HEK293 (cell line): ENCODE data around the gene DZIP1L.

Source experiments
- CTCF ChIA-PET: fragments of 350-600 bp; formaldehyde crosslinking; extraction: SDS; loops from one replicate; lab custom pipeline; 2021; ENCODE audit warnings: antibody characterized with exemption; lab: Yijun Ruan, JAX
- POLR2A ChIA-PET: fragments of 300-600 bp; formaldehyde crosslinking; extraction: SDS; loops from one replicate; lab custom pipeline; 2020; ENCODE audit warnings: antibody characterized with exemption, inconsistent platforms; lab: Yijun Ruan, JAX
- H3K27ac ChIP-seq: fragments of 200-500 bp; sonication (Bioruptor generic); 2 replicates; pipeline ENCODE4 v1.5.1; 2014; ENCODE audit warnings: low read depth, low read length, control low read depth, inconsistent platforms; ENCODE audit errors: extremely low read depth
- H3K36me3 ChIP-seq, 2 experiments: fragments of 200-500 bp in 1 of 2; sonication (Bioruptor generic) in 1 of 2; 1 replicate in 1 of 2; 2 replicates in 1 of 2; pipeline ENCODE4 v1.5.1; 2014 to 2017; ENCODE audit warnings: inconsistent platforms in 2 of 2, low read length in 2 of 2; ENCODE audit not compliant: control insufficient read depth in 2 of 2, insufficient read depth in 1 of 2
- H3K4me1 ChIP-seq: fragments of 200-500 bp; sonication (Bioruptor generic); 2 replicates; pipeline ENCODE4 v1.5.1; 2014; ENCODE audit warnings: mild to moderate bottlenecking, low read length, inconsistent platforms; ENCODE audit not compliant: control insufficient read depth, insufficient read depth
- H3K4me3 ChIP-seq: 2 replicates; pipeline ENCODE4 v1.5.1; 2011; ENCODE audit warnings: low read depth, mild to moderate bottlenecking, control low read depth, low read length, moderate library complexity
- H3K9me3 ChIP-seq: fragments of 200-500 bp; sonication (Bioruptor generic); 2 replicates; pipeline ENCODE4 v1.5.1; 2014; ENCODE audit warnings: low read depth, low read length, inconsistent platforms; ENCODE audit not compliant: control insufficient read depth, insufficient read depth
- CTCF ChIP-seq: fragments of 450-650 bp; formaldehyde crosslinking; IDR thresholded peaks from 2 replicates; pipeline ENCODE4 v1.5.1; 2016; ENCODE audit warnings: missing biosample characterization, missing genetic modification characterization
- ELK4 ChIP-seq: IDR thresholded peaks from 2 replicates; pipeline ENCODE4 v1.6.1; 2011; ENCODE audit warnings: mild to moderate bottlenecking, low read depth, low read length, borderline replicate concordance
- GLI2 ChIP-seq: fragments of 450-650 bp; formaldehyde crosslinking; IDR thresholded peaks from 2 replicates; pipeline ENCODE4; 2017; ENCODE audit warnings: missing biosample characterization, missing genetic modification characterization, low read depth, borderline replicate concordance
- KLF1 ChIP-seq: fragments of 450-650 bp; formaldehyde crosslinking; IDR thresholded peaks from 2 replicates; pipeline ENCODE4 v1.5.1; 2016; ENCODE audit warnings: missing biosample characterization, missing genetic modification characterization
- PRDM1 ChIP-seq: fragments of 450-650 bp; formaldehyde crosslinking; IDR thresholded peaks from 2 replicates; pipeline ENCODE4; 2016; ENCODE audit warnings: missing biosample characterization, missing genetic modification characterization
- YY2 ChIP-seq: fragments of 450-650 bp; formaldehyde crosslinking; IDR thresholded peaks from 2 replicates; pipeline ENCODE4 v1.5.1; 2016; ENCODE audit warnings: missing biosample characterization, missing genetic modification characterization
- ZBTB21 ChIP-seq: fragments of 450-650 bp; formaldehyde crosslinking; IDR thresholded peaks from 2 replicates; pipeline ENCODE4 v1.5.1; 2017; ENCODE audit warnings: missing biosample characterization, missing genetic modification characterization
- ZBTB8A ChIP-seq: fragments of 450-650 bp; formaldehyde crosslinking; IDR thresholded peaks from 2 replicates; pipeline ENCODE4 v1.5.1; 2016; ENCODE audit warnings: missing biosample characterization, missing genetic modification characterization
- ZFP69B ChIP-seq: fragments of 450-650 bp; formaldehyde crosslinking; IDR thresholded peaks from 2 replicates; pipeline ENCODE4 v1.5.1; 2016; ENCODE audit warnings: missing biosample characterization, missing genetic modification characterization
- ZNF112 ChIP-seq: fragments of 450-650 bp; formaldehyde crosslinking; IDR thresholded peaks from 2 replicates; pipeline ENCODE4 v1.5.0; 2017; ENCODE audit warnings: missing biosample characterization, missing genetic modification characterization
- ZNF18 ChIP-seq: fragments of 450-650 bp; formaldehyde crosslinking; IDR thresholded peaks from 2 replicates; pipeline ENCODE4 v1.5.1; 2016; ENCODE audit warnings: missing biosample characterization, missing genetic modification characterization
- ZNF223 ChIP-seq: fragments of 450-650 bp; formaldehyde crosslinking; IDR thresholded peaks from 2 replicates; pipeline ENCODE4 v1.5.1; 2016; ENCODE audit warnings: missing biosample characterization, missing genetic modification characterization
- ZNF24 ChIP-seq: fragments of 450-650 bp; formaldehyde crosslinking; IDR thresholded peaks from 2 replicates; pipeline ENCODE4 v1.5.1; 2016; ENCODE audit warnings: missing biosample characterization, missing genetic modification characterization
- ZNF26 ChIP-seq: fragments of 450-650 bp; formaldehyde crosslinking; IDR thresholded peaks from 2 replicates; pipeline ENCODE4 v1.5.1; 2016; ENCODE audit warnings: missing biosample characterization, missing genetic modification characterization
- ZNF518A ChIP-seq: fragments of 450-650 bp; formaldehyde crosslinking; conservative IDR thresholded peaks from 2 replicates; pipeline ENCODE4 v1.5.1; 2016; ENCODE audit warnings: low read depth, missing biosample characterization, missing genetic modification characterization
- ZNF530 ChIP-seq: fragments of 450-650 bp; formaldehyde crosslinking; IDR thresholded peaks from 2 replicates; pipeline ENCODE4 v1.5.1; 2016; ENCODE audit warnings: low read depth, missing biosample characterization, missing genetic modification characterization
- ZNF558 ChIP-seq: fragments of 450-650 bp; formaldehyde crosslinking; IDR thresholded peaks from 2 replicates; pipeline ENCODE4 v1.5.1; 2016; ENCODE audit warnings: missing biosample characterization, missing genetic modification characterization
- ZNF580 ChIP-seq: fragments of 450-650 bp; formaldehyde crosslinking; IDR thresholded peaks from 2 replicates; pipeline ENCODE4 v1.5.1; 2016; ENCODE audit warnings: missing biosample characterization, missing genetic modification characterization
- ZNF654 ChIP-seq: fragments of 450-650 bp; formaldehyde crosslinking; IDR thresholded peaks from 2 replicates; pipeline ENCODE4 v1.5.1; 2016; ENCODE audit warnings: low read depth, missing biosample characterization, missing genetic modification characterization
- ZNF660 ChIP-seq: fragments of 450-650 bp; IDR thresholded peaks from 2 replicates; pipeline ENCODE4 v1.5.1; 2018; ENCODE audit warnings: missing biosample characterization, mild to moderate bottlenecking, missing genetic modification characterization
- ZNF677 ChIP-seq: fragments of 450-650 bp; IDR thresholded peaks from 2 replicates; pipeline ENCODE4 v1.5.0; 2018; ENCODE audit warnings: missing biosample characterization, mild to moderate bottlenecking, missing genetic modification characterization, moderate library complexity
- ZNF777 ChIP-seq: fragments of 450-650 bp; formaldehyde crosslinking; IDR thresholded peaks from 2 replicates; pipeline ENCODE4 v1.5.1; 2017; ENCODE audit warnings: missing biosample characterization, missing genetic modification characterization, borderline replicate concordance
- ZNF791 ChIP-seq: fragments of 450-650 bp; formaldehyde crosslinking; IDR thresholded peaks from 2 replicates; pipeline ENCODE4 v1.5.1; 2016; ENCODE audit warnings: missing biosample characterization, missing genetic modification characterization
- ZNF830 ChIP-seq: fragments of 450-650 bp; IDR thresholded peaks from 2 replicates; pipeline ENCODE4 v1.5.0; 2018; ENCODE audit warnings: missing biosample characterization, missing genetic modification characterization, low read depth, mild to moderate bottlenecking, moderate library complexity

Gene DZIP1L

GRCh38 chr3:138051947-138052802 is 63.2 kb downstream of the DZIP1L start (continued):
- TF ChIP-seq ZNF26 (tag by site-specific recombination): no peak
- TF ChIP-seq GLI2 (tag by site-specific recombination): no peak
- no peak for TF ChIP-seq ZNF112 (tag by site-specific recombination)
- TF ChIP-seq ZNF223 (tag by site-specific recombination): peak; percentile 37; the same call in 1 of the 2 replicates
- no peak for TF ChIP-seq ZNF18
- TF ChIP-seq ZNF830 (tag by site-specific recombination): no peak
- TF ChIP-seq ZNF580 (tag by site-specific recombination): no peak
- peak; percentile 48 for TF ChIP-seq ZNF654 (tag by site-specific recombination)
- TF ChIP-seq CTCF (tag by site-specific recombination): peak; percentile 27; the same call in 1 of the 2 replicates
- TF ChIP-seq KLF1 (tag by site-specific recombination): no peak
- TF ChIP-seq PRDM1: 0 out of 2 replicates have a peak, but pooled peaks have one; percentile 10
- no peak for TF ChIP-seq YY2 (tag by site-specific recombination)

- H3K36me3 ChIP-seq: peaks cover 0 to 35% of the 10 kb centered on the region in 2 experiments; a peak in 2 of 3 replicates
- no peak overlapping the region for H3K27ac ChIP-seq
- POLR2A ChIA-PET: no interaction called here
- H3K4me3 ChIP-seq: no peak overlapping the region
- H3K4me1 ChIP-seq: no peaks in the 10 kb centered on the region
- no peaks in the 10 kb centered on the region for H3K9me3 ChIP-seq
- CTCF ChIA-PET: interaction anchor here (0.9 kb wide), 1 partner anchor 98 kb away, joined by 3 read pairs; no protein-coding TSS in a partner anchor
- no peak for TF ChIP-seq ELK4
- TF ChIP-seq ZBTB21 (tag by site-specific recombination): peak; percentile 61
- TF ChIP-seq ZNF660: no peak
- no peak for TF ChIP-seq ZNF530 (tag by site-specific recombination)
- no peak for TF ChIP-seq ZBTB8A (tag by site-specific recombination)
- no peak for TF ChIP-seq ZNF24 (tag by site-specific recombination)
- no peak for TF ChIP-seq ZNF791 (tag by site-specific recombination)
- no peak for TF ChIP-seq ZNF777 (tag by site-specific recombination)
- no peak for TF ChIP-seq ZNF558
- TF ChIP-seq ZNF518A (tag by site-specific recombination): no peak
- no peak for TF ChIP-seq ZNF677 (tag by site-specific recombination)
- no peak for TF ChIP-seq ZFP69B (tag by site-specific recombination)
Measured at GRCh38 chr3:138049157-138049919, 66.1 kb downstream of the DZIP1L start.
